Measurements from ENCODE around the gene NR2F2.

Gene NR2F2

GRCh38 chr15:96323319-96324145 lies 7.0 kb upstream of the NR2F2 start:
- Mint-ChIP-seq H3K4me3 (no peak overlapping the region), H3K27me3 (ENCODE audit: low read depth) (peaks cover 84% of the 10 kb centered on the region), H3K36me3 (ENCODE audit: low read depth) (no peaks in the 10 kb centered on the region)

GRCh38 chr15:96324192-96324895 lies 6.2 kb upstream of the NR2F2 start:
- H3K4me3 Mint-ChIP-seq = no peak overlapping the region
- H3K27me3 Mint-ChIP-seq (ENCODE audit: low read depth) = peaks cover 88% of the 10 kb centered on the region
- H3K4me1 Mint-ChIP-seq (ENCODE audit: low read depth) = peaks cover 4% of the 10 kb centered on the region
- no peaks in the 10 kb centered on the region for H3K9me3 Mint-ChIP-seq
- no peak overlapping the region for H3K27ac Mint-ChIP-seq
- no peaks in the 10 kb centered on the region for H3K36me3 Mint-ChIP-seq (ENCODE audit: low read depth)
- no peak for DNase-seq (ENCODE audit: low spot score)

More at GRCh38 chr15:96323319-96324145, 7.0 kb upstream of the NR2F2 start:
- peaks cover 4% of the 10 kb centered on the region for H3K4me1 Mint-ChIP-seq (ENCODE audit: low read depth)
- peak overlapping the region; percentile 41 for H3K27ac Mint-ChIP-seq
- DNase-seq (ENCODE audit: low spot score) = no peak
- H3K9me3 Mint-ChIP-seq = no peaks in the 10 kb centered on the region

DNA sequence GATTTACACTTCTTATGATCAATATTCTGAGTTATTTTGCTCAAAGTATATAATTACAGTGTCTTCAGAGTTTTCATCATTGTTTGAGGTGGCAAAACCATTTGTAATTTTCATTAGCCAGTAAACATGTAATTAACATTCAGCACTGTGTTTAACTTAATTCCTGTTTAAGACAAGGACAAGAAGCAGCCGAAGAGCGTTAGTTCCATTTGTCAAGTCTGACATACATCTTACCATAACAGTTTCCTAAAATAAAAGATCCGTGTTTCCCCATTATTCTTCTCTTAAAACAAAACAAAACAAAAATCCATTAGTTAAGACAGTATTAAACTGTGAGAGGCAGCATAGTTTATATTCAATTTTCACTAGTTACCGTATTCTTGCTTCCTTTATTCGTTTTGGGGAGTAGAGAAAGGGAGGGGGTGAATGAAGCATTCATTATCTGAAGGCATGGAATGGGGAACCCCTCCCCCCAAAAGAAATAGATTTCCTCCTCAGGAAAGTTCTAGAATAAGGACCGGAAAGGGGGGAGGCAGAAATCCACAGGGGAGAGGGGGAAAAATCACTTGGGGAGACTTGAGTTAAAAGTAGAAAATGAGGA lies 5.5 kb upstream of the NR2F2 start:
- H3K36me3 Mint-ChIP-seq (ENCODE audit: low read depth) = no peaks in the 10 kb centered on the region
- H3K27me3 Mint-ChIP-seq (ENCODE audit: low read depth) = peaks cover 89% of the 10 kb centered on the region
- no peaks in the 10 kb centered on the region for H3K9me3 Mint-ChIP-seq
- DNase-seq (ENCODE audit: low spot score) = no peak
- H3K27ac Mint-ChIP-seq = no peak overlapping the region
- H3K4me1 Mint-ChIP-seq (ENCODE audit: low read depth) = peaks cover 4% of the 10 kb centered on the region
- no peak overlapping the region for H3K4me3 Mint-ChIP-seq

DNA sequence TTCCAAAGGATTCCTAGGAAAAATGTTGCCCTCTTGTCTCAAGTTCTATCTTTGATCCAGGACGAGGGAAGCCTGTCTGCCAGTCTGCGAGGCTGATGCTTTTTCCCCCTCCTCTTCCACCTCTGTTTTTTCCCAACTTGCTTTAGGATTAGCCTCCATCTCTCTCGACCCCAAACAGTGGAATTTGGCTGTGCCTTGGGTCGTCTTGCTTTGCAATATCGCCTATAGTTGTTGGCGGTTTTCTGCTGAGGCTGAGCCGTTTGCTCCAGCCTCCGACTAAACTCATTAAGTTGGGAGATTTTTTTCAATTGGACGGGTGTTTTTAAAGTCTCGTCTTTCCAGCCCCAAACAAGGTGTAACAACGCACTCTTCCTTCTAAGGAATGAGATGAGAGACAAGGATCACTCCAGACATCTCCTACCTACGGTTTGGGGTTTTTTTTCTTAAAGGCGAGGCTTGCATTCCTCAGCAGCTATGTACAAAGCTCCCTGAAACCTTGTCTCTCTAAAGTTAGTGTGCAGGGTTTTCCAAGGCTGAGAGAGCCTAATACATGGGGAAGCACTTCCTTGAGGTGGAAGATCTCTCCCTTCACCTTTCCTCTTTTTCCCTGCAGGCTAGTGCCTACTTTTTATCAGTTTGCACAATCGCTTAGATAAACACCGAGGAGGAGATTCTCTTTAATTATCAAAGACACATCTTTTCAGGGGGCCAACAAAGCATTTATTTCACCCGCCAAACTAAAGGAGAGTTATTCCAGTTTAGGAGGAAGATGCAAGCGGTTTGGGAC lies 4.8 kb upstream of the NR2F2 start:
- DNase-seq (ENCODE audit: low spot score) = no peak
- no peaks in the 10 kb centered on the region for H3K9me3 Mint-ChIP-seq
- no peaks in the 10 kb centered on the region for H3K36me3 Mint-ChIP-seq (ENCODE audit: low read depth)
- peaks cover 88% of the 10 kb centered on the region for H3K27me3 Mint-ChIP-seq (ENCODE audit: low read depth)
- H3K27ac Mint-ChIP-seq = no peak overlapping the region
- H3K4me1 Mint-ChIP-seq (ENCODE audit: low read depth) = peaks cover 7% of the 10 kb centered on the region
- H3K4me3 Mint-ChIP-seq = no peak overlapping the region

- H3K27me3 Mint-ChIP-seq (ENCODE audit: low read depth) = peaks cover 85% of the 10 kb centered on the region
- H3K4me3 Mint-ChIP-seq = peak overlapping the region; percentile 27
- H3K9me3 Mint-ChIP-seq = no peaks in the 10 kb centered on the region
- no peak overlapping the region for H3K27ac Mint-ChIP-seq
- peaks cover 8% of the 10 kb centered on the region for H3K4me1 Mint-ChIP-seq (ENCODE audit: low read depth)
- no peak for DNase-seq (ENCODE audit: low spot score)
- H3K36me3 Mint-ChIP-seq (ENCODE audit: low read depth) = no peaks in the 10 kb centered on the region
Measured at GRCh38 chr15:96326328-96327154, 4.0 kb upstream of the NR2F2 start.

DNA sequence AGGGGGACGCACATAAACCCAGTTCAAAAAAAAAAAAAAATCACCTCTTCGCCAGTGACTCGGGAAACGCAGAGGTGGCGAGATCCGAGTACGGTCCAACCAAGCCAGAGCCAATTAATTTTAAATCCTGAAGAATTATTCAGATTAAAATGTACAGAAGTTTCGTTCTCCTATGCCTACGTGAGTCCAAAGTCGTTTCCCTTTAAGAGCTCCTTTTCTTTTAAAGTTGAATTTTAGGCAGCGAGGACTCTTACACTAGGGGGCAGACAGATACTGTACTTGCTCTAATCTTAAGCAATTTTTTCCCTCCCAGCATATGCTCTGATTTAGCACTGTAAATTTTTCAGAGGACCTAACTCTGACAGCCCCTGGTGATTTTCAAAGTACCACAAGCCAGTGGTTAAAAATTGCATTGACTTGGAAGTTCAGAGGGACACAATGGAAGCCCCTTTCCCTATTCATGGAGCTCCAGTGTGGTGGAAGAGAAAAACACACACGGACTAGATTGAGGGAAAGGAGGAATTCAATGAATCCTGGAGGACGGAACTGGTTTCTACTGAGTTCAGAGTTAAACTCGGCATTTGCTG lies 3.3 kb upstream of the NR2F2 start:
- Mint-ChIP-seq H3K4me3 (peak overlapping the region; percentile 27), H3K27me3 (ENCODE audit: low read depth) (peaks cover 84% of the 10 kb centered on the region), H3K4me1 (ENCODE audit: low read depth) (peaks cover 8% of the 10 kb centered on the region), H3K27ac (no peak overlapping the region), H3K36me3 (ENCODE audit: low read depth) (no peaks in the 10 kb centered on the region), H3K9me3 (no peaks in the 10 kb centered on the region)
- no peak for DNase-seq (ENCODE audit: low spot score)

DNA sequence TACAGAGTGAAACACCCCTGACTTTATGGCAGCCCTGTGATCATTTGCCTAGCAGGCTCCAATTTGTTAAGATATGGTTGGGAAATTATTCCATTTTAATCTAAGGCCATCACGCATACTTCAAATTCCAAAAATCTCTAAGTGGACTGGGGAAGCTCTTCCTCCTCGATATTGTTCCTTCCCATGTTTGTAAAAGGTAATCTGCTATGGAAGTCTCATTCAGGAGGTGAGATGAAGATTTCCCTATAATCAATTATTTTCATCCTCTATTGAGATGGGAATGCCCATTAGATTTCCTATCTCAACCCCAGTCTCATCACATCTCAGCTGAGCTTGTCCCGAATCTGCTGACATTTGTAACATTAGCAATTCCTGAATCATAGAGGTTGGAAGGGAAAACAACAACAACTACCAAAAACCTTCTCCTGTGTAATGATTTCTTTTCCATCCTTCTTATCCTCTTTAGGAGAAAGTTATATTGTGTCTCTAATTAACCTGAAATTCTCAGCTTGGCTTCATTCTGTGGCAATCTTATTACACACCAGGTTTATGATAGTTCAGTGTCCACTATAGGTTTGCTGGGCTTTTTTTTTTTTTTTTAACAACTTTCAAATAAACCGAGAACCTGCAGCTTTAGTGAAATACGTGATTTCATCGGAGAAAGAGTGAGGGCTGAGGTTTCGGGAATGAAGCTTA lies 2.2 kb upstream of the NR2F2 start:
- H3K9me3 Mint-ChIP-seq = peaks cover 3% of the 10 kb centered on the region
- peaks cover 3% of the 10 kb centered on the region for H3K36me3 Mint-ChIP-seq (ENCODE audit: low read depth)
- peaks cover 87% of the 10 kb centered on the region for H3K27me3 Mint-ChIP-seq (ENCODE audit: low read depth)
- H3K4me1 Mint-ChIP-seq (ENCODE audit: low read depth) = peaks cover 8% of the 10 kb centered on the region
- no peak for DNase-seq (ENCODE audit: low spot score)
- no peak overlapping the region for H3K4me3 Mint-ChIP-seq
- no peak overlapping the region for H3K27ac Mint-ChIP-seq

- H3K4me3 Mint-ChIP-seq = no peak overlapping the region
- H3K9me3 Mint-ChIP-seq = peaks cover 3% of the 10 kb centered on the region
- no peak overlapping the region for H3K27ac Mint-ChIP-seq
- peaks cover 8% of the 10 kb centered on the region for H3K4me1 Mint-ChIP-seq (ENCODE audit: low read depth)
- no peak for DNase-seq (ENCODE audit: low spot score)
- peaks cover 3% of the 10 kb centered on the region for H3K36me3 Mint-ChIP-seq (ENCODE audit: low read depth)
- peaks cover 87% of the 10 kb centered on the region for H3K27me3 Mint-ChIP-seq (ENCODE audit: low read depth)
Measured at GRCh38 chr15:96328877-96329195, 1.7 kb upstream of the NR2F2 start.

- Mint-ChIP-seq H3K27ac (peak overlapping the region; percentile 38), H3K4me3 (peak overlapping the region; percentile 72), H3K4me1 (ENCODE audit: low read depth) (peaks cover 8% of the 10 kb centered on the region), H3K9me3 (peaks cover 3% of the 10 kb centered on the region), H3K27me3 (ENCODE audit: low read depth) (peaks cover 87% of the 10 kb centered on the region), H3K36me3 (ENCODE audit: low read depth) (peaks cover 3% of the 10 kb centered on the region)
- DNase-seq (ENCODE audit: low spot score) = no peak
Measured at GRCh38 chr15:96329403-96329981, 1.0 kb upstream of the NR2F2 start.

- H3K4me1 Mint-ChIP-seq (ENCODE audit: low read depth) = peaks cover 8% of the 10 kb centered on the region
- peaks cover 86% of the 10 kb centered on the region for H3K27me3 Mint-ChIP-seq (ENCODE audit: low read depth)
- peaks cover 3% of the 10 kb centered on the region for H3K9me3 Mint-ChIP-seq
- H3K36me3 Mint-ChIP-seq (ENCODE audit: low read depth) = peaks cover 3% of the 10 kb centered on the region
- no peak for DNase-seq (ENCODE audit: low spot score)
- H3K27ac Mint-ChIP-seq = peak overlapping the region; percentile 68
- H3K4me3 Mint-ChIP-seq = peak overlapping the region; percentile 72
Measured at GRCh38 chr15:96330064-96330449, 443 bp upstream of the NR2F2 start.

GRCh38 chr15:96331144-96331944 lies 844 bp downstream of the NR2F2 start:
- Mint-ChIP-seq H3K27me3 (ENCODE audit: low read depth) (peaks cover 86% of the 10 kb centered on the region), H3K27ac (peak overlapping the region; percentile 26), H3K4me3 (peak overlapping the region; percentile 59), H3K9me3 (peaks cover 3% of the 10 kb centered on the region), H3K4me1 (ENCODE audit: low read depth) (peaks cover 8% of the 10 kb centered on the region), H3K36me3 (ENCODE audit: low read depth) (peaks cover 3% of the 10 kb centered on the region)
- DNase-seq (ENCODE audit: low spot score) = no peak

All from T-helper 2 cell treated with Interferon-gamma antibody and Interleukin-4, amounts not matched to agents 5 μg/mL and 100 μg/mL, for 36 hours (primary cell).